ENCODE measurements around the gene SLC22A14.
"Not testable (repeated sequence)": the region's sequence is repeated elsewhere in the genome, so short reads cannot be mapped to it uniquely, and the experiment has no call there.

Gene SLC22A14

DNA sequence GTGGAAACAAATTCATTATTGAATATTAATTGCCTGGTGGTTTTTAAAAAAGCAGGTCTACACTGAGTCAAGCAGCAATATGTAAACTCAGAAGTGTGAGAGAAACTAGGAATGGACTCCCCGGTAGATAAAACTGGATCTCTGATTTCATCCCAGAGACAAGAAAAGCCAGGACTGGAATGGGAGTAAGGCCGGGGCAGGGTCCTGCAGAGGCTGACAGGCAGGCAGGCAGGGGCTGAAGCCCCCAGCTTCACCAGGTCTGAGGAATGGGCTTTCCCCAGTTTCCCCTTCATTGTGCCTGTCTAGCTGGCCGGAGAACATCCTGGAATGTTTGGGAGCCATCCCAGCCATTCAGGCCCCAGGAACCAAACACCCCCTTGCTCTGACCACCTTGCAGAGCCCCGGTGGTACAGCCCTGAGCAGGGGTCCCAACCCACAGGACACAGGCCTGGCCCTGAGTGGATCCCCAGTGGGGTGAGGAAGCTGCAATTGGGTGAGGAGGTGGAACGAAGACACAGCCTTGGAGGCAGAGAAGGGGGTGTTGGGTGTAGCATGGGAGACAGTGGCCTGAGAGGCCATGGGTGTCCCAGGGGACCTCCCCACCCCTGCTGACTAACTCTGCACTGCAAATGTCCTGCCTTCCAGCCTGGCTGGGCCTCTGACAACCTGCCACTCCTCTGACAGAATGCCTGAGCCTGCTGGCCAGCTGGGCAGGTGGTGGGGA is 32.8 kb downstream of the SLC22A14 start:
- TF ChIP-seq, protein P1, sequence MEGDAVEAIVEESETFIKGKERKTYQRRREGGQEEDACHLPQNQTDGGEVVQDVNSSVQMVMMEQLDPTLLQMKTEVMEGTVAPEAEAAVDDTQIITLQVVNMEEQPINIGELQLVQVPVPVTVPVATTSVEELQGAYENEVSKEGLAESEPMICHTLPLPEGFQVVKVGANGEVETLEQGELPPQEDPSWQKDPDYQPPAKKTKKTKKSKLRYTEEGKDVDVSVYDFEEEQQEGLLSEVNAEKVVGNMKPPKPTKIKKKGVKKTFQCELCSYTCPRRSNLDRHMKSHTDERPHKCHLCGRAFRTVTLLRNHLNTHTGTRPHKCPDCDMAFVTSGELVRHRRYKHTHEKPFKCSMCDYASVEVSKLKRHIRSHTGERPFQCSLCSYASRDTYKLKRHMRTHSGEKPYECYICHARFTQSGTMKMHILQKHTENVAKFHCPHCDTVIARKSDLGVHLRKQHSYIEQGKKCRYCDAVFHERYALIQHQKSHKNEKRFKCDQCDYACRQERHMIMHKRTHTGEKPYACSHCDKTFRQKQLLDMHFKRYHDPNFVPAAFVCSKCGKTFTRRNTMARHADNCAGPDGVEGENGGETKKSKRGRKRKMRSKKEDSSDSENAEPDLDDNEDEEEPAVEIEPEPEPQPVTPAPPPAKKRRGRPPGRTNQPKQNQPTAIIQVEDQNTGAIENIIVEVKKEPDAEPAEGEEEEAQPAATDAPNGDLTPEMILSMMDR (conservative IDR thresholded peaks at IDR 0.05): no peak
- TF ChIP-seq ZFX (IDR thresholded peaks at IDR 0.05): no peak
- no peak overlapping the region for H3K27ac ChIP-seq

DNA sequence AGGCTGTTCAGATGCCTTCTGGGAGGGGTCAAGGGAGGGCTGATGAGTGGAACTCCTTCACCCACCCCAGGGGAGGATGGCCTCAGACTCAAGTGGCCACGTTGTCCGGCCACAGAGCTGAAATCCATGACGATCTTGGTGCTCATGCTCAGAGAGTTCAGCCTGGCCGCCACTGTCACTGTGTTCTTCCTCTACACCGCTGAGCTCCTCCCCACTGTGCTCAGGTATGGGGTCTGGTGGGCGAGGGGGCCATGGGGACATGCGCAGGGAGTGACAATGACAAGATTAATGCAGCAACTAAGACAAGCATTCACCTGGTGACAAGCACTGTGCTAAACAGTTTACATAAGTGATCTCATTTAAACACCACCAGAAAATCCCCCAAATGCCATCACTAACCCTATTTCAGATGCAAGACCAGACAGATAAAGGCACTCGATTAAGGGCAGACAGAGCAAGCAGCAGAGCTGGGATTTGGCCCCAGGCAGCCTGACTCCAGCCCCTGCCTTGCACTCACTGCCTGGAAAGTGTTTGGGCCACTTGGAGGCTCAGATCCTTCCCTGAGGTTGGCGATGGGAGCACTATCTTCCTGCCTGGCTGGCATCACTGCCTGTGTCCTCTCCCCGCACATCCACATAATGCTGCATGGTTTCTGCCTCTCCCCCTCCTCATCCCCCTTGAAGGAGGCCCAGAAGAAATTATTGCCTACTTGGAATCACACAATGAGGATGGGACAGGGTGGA is 33.6 kb downstream of the SLC22A14 start:
- no peak overlapping the region for H3K27ac ChIP-seq
- no peak for TF ChIP-seq ZFX (IDR thresholded peaks at IDR 0.05)
- TF ChIP-seq, protein P1 (conservative IDR thresholded peaks at IDR 0.05): no peak

DNA sequence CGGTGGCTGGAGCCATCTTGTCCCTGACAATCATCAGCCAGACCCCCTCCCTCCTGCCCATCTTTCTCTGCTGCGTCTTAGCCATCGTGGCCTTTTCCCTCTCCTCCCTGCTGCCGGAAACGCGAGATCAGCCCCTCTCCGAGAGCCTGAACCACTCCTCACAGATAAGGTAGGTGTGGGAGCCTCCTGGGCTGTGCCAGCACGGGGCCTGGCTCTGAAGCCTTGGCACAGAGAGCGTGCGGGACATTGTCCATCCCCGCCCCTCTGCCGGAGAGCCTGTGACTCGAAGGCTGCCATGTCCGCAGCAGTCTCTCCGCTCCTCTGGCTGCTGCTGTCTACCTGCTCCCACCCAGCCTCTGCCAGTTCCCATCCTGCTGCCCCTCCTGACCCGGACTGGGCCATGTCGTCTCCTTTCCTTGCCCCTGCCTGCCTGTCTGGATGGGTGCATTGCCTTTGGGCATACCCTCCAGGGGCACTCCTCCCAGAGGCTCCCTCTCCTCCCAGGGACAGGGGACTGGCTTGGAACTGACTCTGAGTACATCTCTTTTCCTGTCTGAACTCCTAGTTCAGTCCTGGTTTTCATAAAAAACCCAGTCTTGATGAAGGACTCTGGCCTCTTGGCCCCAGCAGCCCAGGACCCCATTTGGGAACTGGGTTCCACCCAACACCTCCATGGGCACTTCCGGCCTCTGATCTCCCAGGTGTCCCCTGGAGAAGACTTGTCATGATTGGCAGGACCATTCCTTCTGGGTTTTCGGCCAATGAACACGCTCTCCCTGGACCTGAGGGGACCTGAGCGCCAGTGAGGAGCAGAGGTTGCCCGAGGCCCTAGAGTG is 34.5 kb downstream of the SLC22A14 start:
- no peak overlapping the region for H3K27ac ChIP-seq
- no peak for TF ChIP-seq ZFX (IDR thresholded peaks at IDR 0.05)
- TF ChIP-seq, protein P1 (conservative IDR thresholded peaks at IDR 0.05): no peak

DNA sequence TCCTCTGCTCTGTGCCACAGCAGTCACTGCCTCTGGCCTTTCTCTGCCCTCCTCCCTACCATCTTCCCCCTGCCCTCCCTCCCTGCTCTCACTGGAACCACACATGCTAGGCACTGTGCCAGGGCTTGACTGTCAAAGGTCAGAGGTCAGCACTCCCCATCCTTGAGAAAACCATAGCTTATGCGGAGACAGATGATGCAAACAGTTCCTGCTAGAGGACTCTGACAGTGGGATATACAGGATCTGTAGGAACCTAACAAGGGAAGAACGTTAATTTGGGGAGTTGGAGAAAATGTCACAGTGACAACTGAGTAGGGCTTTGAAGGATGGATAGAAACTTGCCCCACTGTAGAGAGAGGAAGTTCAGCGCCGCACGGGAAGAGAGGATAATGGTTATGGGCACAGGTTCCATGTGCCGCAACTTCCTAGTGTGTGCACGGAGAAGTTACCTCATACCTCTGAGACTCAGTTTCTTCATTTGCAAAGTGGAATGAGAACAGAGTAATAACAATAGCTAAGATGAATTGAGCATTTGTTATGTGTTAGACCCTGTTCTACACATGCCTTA is 35.2 kb downstream of the SLC22A14 start:
- no peak overlapping the region for H3K27ac ChIP-seq
- TF ChIP-seq, protein P1 (conservative IDR thresholded peaks at IDR 0.05): no peak
- TF ChIP-seq ZFX (IDR thresholded peaks at IDR 0.05): no peak

DNA sequence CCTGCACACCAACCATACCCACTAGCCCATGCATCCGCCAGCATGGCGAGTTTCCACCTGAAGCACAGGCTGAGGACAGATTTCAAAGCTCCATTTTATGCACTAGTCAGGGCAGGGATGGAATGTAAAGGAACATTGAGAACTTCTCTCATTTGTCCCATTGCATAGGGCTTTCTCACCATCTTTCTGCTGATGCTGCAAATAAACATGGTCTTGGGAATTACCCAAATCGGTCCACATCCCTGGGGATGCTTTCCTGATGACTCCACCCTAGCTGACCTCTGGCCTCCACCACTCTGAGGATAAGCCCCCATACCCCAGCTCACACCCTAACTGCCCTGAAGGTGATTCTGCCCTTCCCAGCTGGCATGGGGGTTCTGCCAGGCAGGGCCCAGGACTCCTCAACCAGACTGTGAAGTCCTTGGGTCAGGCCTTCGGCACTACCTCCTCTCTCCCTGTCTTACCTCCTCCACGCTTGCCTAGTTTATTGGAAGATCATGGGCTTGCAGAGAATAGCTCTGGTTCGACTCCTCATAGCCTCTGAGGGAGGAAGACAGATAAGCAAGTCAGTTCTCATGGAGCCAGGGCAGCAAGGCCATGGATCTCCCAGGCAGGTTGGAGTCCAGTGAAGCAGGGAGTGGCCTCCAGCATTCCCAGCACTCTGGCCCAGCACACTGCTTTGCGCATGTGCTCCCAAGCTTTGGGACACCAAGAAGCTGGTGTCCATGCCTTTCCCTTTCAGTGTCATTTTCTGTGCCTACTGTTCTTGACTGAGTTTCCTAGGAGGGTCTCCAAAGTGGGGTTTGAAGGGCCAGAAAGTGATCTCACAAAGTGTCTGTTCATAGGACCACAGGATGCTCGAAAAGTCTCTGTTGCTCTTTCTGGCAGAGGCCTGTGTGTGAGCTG is 36.9 kb downstream of the SLC22A14 start:
- no peak overlapping the region for H3K27ac ChIP-seq
- TF ChIP-seq ZFX (IDR thresholded peaks at IDR 0.05): no peak
- TF ChIP-seq, protein P1 (conservative IDR thresholded peaks at IDR 0.05): no peak

DNA sequence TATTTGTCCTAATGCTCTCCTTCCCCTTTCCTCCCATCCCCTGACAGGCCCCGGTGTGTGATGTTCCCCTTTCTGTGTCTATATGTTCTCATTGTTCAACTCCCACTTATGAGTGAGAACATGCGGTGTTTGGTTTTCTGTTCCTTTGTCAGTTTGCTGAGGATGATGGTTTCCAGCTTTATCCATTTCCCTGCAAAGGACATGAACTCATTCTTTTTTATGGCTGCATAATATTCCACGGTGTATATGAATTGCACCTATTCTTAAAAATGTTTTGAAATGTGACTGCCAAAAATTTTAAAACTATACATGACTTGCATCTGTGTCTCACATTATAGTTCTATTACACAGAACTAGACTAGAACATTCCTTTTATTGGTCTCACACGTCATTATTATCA is 38.5 kb downstream of the SLC22A14 start:
- H3K27ac ChIP-seq: not testable (repeated sequence)

DNA sequence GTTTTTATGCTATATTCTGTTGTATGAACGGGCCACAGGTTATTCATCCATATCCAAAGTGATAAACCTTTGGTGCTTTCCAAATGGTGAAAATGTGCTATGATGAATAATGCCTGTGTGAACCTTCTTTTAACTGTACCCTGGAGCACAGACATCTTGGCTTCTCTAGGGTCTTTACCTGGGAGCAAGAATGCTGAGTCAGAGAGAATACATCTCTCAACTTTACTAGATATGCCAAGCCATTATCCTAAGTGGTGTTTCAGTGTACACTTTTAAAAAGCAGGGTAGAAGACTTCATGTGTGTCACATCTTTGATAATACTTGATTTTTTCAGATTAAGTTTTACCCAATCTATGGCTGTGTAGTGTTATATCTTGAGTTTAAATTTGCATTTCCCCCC is 41.0 kb downstream of the SLC22A14 start:
- TF ChIP-seq, protein P1 (conservative IDR thresholded peaks at IDR 0.05): no peak
- TF ChIP-seq ZFX (IDR thresholded peaks at IDR 0.05): no peak

More for the DNA sequence above, 41.0 kb downstream of the SLC22A14 start:
- no peak overlapping the region for H3K27ac ChIP-seq

All from C4-2B (cell line).